SU-DHL-6 (cell line): Measurements from ENCODE around the gene CCDC157.

ENCODE experiments used
- H2AFZ ChIP-seq: fragments of 200-600 bp; sonication (generic); 2 replicates; pipeline ENCODE4 v1.6.1; 2014; ENCODE audit warnings: low read depth, mild to moderate bottlenecking, moderate library complexity, mixed read lengths, antibody characterized with exemption, low read length; ENCODE audit not compliant: severe bottlenecking
- H3F3A ChIP-seq: fragments of 200-600 bp; shearing (Covaris generic); 2 replicates; pipeline ENCODE4 v1.6.0; 2016; ENCODE audit warnings: antibody characterized with exemption, mild to moderate bottlenecking; ENCODE audit not compliant: insufficient read depth
- H3K27ac ChIP-seq: fragments of 200-600 bp; sonication (generic); 2 replicates; pipeline ENCODE4 v1.5.1; 2016; ENCODE audit warnings: low read depth, mild to moderate bottlenecking, low read length, moderate library complexity, mixed read lengths
- H3K27me3 ChIP-seq: fragments of 200-600 bp; sonication (generic), shearing (Covaris generic); 2 replicates; pipeline ENCODE4 v1.6.0; 2014; ENCODE audit warnings: mild to moderate bottlenecking, low read length
- H3K36me3 ChIP-seq: fragments of 200-600 bp; sonication (generic); 2 replicates; pipeline ENCODE4 v1.6.1; 2014; ENCODE audit warnings: mild to moderate bottlenecking, low read length, mixed read lengths
- H3K4me2 ChIP-seq: fragments of 300-600, 200-600 bp; shearing (Covaris generic), sonication (generic); 2 replicates; pipeline ENCODE4 v1.6.0; 2014; ENCODE audit warnings: low read length, low read depth, mild to moderate bottlenecking; ENCODE audit not compliant: poor library complexity, severe bottlenecking
- H3K4me3 ChIP-seq: fragments of 200-600 bp; sonication (generic); 2 replicates; pipeline ENCODE4 v1.5.1; 2014; ENCODE audit warnings: antibody characterized with exemption, low read length, mild to moderate bottlenecking, mixed read lengths; ENCODE audit not compliant: insufficient read depth, poor library complexity, severe bottlenecking
- H3K79me2 ChIP-seq: fragments of 200-600 bp; sonication (generic); 2 replicates; pipeline ENCODE4 v1.6.1; 2014; ENCODE audit warnings: mild to moderate bottlenecking, low read length, moderate library complexity; ENCODE audit not compliant: insufficient read depth
- H3K9ac ChIP-seq: fragments of 200-600 bp; sonication (generic); 2 replicates; pipeline ENCODE4 v1.7.0; 2014; ENCODE audit warnings: mild to moderate bottlenecking, low read length
- H3K9me2 ChIP-seq: fragments of 200-600 bp; sonication (generic); replicated peaks from 2 replicates; pipeline ENCODE4 v1.6.1; 2014; ENCODE audit warnings: low read length; ENCODE audit not compliant: insufficient read depth
- H3K9me3 ChIP-seq: fragments of 200-600 bp; sonication (generic); 2 replicates; pipeline ENCODE4 v1.6.1; 2014; ENCODE audit warnings: low read length, mixed read lengths; ENCODE audit not compliant: insufficient read depth
- H4K20me1 ChIP-seq: fragments of 200-600 bp; sonication (generic); 2 replicates; pipeline ENCODE4 v1.6.1; 2014; ENCODE audit warnings: low read depth, mild to moderate bottlenecking, antibody characterized with exemption, low read length, moderate library complexity, mixed read lengths
- CTCF ChIP-seq: fragments of 200-600 bp; sonication (generic); IDR thresholded peaks from one replicate; pipeline ENCODE4 v1.5.1; 2017; ENCODE audit warnings: antibody characterized with exemption, mild to moderate bottlenecking, low read length, moderate library complexity; ENCODE audit not compliant: insufficient read depth, poor library complexity, severe bottlenecking
- EZH2phosphoT487 ChIP-seq: fragments of 200-600 bp; sonication (generic), shearing (Covaris generic); conservative IDR thresholded peaks from 2 replicates; pipeline ENCODE4 v1.6.1; 2018; ENCODE audit warnings: mild to moderate bottlenecking, antibody characterized with exemption, low read length, moderate library complexity, mixed read lengths

CCDC157 gene

DNA sequence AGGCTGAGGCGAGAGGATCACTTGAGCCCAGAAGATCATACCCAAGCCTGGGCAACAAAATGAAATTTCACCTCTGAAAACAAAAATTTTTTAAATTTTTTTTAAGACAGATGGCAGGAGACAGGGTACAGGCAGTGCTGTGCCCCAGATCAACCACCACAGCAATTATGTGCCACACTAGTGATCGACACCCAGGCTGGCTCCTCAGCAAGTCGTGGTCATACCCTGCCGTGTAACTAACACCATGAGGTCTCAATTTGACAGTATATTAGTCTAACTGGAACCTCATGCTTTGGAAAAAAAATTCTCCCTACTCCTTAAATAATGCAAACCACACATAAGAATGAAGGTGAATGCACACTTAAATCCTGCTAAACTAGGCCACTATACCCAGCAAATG lies 8.4 kb upstream of the CCDC157 start:
- Histone ChIP-seq H3K9me2 (no peaks in the 10 kb centered on the region), H3K79me2 (peaks cover 39% of the 10 kb centered on the region), H3K9me3 (no peaks in the 10 kb centered on the region), H2AFZ (no peak overlapping the region), H3K27ac (no peak overlapping the region), H3K27me3 (no peaks in the 10 kb centered on the region), H3K36me3 (peaks cover 33% of the 10 kb centered on the region), H3K4me3 (no peak overlapping the region), H3K4me2 (no peak overlapping the region), H4K20me1 (0 out of 2 replicates have a peak, but pooled peaks cover 4% of the 10 kb centered on the region), H3F3A (no peaks in the 10 kb centered on the region), H3K9ac (no peak overlapping the region)
- TF ChIP-seq CTCF, result no peak
- TF ChIP-seq EZH2phosphoT487, result no peak

DNA sequence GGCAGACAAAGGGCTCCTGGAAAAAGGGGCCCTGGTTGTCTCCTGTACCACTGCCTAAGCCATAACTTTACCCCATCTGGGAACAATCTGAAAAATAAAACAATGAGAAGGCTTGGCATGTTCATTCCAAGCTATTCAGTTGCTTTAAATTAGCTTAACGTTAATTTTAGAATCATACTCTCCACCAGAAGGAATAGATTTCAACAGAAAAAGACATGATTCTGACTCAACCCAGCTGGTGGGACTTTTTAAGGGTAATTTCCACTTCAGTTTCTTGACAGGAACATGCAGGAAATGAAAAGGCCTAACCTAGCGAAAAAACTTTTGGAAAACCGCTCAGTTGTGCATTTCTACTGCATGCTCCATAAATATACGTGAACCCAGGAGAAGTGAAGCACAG lies 8.0 kb upstream of the CCDC157 start:
- TF ChIP-seq CTCF (no peak), EZH2phosphoT487 (no peak)
- Histone ChIP-seq H3F3A (no peaks in the 10 kb centered on the region), H3K79me2 (peaks cover 42% of the 10 kb centered on the region), H3K4me3 (no peak overlapping the region), H3K27me3 (no peaks in the 10 kb centered on the region), H3K9me3 (no peaks in the 10 kb centered on the region), H3K9me2 (no peaks in the 10 kb centered on the region), H2AFZ (no peak overlapping the region), H3K27ac (no peak overlapping the region), H3K4me2 (no peak overlapping the region), H3K9ac (no peak overlapping the region), H3K36me3 (peaks cover 30% of the 10 kb centered on the region), H4K20me1 (peaks cover 4% of the 10 kb centered on the region; the same call in 1 of the 2 replicates)

- H2AFZ ChIP-seq, result no peak overlapping the region
- no peak overlapping the region for H3K27ac ChIP-seq
- H3K9me2 ChIP-seq, result no peaks in the 10 kb centered on the region
- H3K9ac ChIP-seq, result no peak overlapping the region
- no peaks in the 10 kb centered on the region for H3K9me3 ChIP-seq
- no peak overlapping the region for H3K4me2 ChIP-seq
- peaks cover 66% of the 10 kb centered on the region for H3K79me2 ChIP-seq
- H3K4me3 ChIP-seq, result no peak overlapping the region
- H3K27me3 ChIP-seq, result no peaks in the 10 kb centered on the region
- no peaks in the 10 kb centered on the region for H3F3A ChIP-seq
- peaks cover 6% of the 10 kb centered on the region; the same call in 1 of the 2 replicates for H4K20me1 ChIP-seq
- no peak for TF ChIP-seq CTCF
- no peak for TF ChIP-seq EZH2phosphoT487
- H3K36me3 ChIP-seq, result peaks cover 9% of the 10 kb centered on the region; the same call in 1 of the 2 replicates
Observed at GRCh38 chr22:30351226-30351625, 5.6 kb upstream of the CCDC157 start.
